Ammon's horn (tissue), 1 donor: ENCODE data around the gene MYMX.
A peak's percentile ranks its signal among the peaks of the same experiment; 100 is the strongest.
"Not testable (repeated sequence)": the region's sequence is repeated elsewhere in the genome, so short reads cannot be mapped to it uniquely, and the experiment has no call there.

Source experiments
- DNase-seq: peaks from one replicate; pipeline ENCODE4 v3.0.0-alpha.2; 2016; ENCODE audit warnings: low spot score

The MYMX gene

DNA sequence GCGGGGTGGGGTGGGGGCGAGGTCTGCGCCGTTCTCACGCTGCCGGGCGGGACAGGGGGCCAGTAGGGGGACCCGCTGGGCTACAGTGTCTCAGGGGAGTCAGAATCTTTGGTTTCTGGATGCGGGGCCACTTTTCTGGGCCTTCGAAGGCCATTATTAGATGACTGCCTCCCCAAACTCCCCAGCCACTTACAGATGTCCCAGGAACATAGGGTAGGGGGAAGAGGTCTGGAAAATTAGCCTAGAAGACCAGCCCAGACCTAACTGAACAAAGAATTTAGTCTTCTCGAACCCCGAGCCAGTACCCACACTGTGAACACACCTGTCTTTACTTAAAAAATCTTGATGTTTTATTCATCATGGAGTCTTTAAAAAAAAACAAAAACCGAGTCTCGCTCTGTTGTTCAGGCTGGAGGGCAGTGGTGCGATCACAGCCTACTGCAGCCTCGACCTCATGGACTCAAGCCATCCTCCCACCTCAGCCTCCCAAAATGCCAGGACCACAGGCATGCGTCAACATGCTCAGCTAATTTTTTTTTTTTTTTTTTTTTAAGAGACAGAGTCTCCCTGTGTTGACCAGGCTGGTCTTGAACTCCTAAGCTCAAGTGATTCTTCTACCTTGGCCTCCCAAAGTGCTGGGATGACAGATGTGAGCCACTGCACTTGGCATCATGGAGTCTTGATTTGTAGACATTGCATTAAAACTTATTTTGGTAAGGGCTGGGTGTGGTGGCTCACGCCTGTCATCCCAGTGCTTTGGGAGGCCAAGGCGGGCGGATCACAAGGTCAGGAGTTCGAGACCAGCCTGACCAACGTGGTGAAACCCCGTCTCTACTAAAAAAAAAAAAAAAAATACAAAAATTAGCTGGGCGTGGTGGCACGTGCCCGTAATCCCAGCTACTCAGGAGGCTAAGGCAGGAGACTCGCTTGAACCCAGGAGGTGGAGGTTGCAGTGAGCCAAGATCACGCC lies 3.4 kb downstream of the MYMX start:
- DNase-seq, result no peak

DNA sequence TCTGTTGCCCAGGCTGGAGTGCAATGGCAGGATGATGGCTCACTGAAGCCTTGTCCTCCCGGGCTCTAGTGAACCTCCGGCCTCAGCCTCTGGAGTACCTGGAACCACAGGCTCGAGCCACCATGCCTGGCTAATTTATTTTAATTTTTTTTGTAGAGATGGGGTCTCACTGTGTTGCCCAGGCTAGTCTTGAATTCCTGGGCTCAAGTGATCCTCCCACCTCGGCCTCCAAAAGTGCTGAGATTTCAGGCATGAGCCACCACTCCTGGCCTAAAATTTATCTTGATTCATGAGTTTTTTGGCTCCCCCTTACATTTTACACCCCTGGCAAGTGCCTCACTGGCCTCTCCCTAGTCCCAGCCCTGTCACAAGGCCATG lies 4.2 kb downstream of the MYMX start:
- DNase-seq, result no peak

DNA sequence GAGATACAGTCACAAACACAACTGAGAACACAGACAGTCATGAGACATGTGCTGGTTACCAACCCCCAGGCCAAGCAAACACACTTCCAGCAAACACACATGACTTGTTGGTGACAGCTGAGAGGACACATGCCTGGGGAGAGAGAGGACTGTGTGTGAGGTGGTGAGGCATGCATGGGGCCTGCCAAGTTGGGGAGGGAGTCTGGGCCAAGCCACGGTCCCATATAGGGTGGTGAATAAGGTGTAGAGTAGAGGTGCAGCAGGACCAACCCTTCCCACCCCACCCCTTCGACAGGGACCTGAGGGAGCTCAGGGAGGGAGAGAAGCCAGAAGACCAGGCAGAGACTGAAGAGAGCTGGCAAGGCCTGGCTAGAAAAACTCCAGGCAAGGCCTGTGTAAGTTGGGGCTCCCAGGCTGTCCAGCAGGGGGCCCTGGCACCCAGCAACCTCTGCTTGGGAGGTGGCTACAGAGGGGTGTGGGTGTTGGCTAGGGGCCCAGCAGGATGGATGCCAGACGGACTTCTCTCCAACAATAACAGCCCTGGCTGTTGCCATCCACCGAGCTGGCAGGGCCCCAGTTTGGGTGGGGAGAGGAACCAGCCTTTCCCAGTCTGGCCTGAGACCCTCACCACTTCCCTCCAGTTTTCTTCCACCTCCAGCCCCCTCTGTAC lies 4.7 kb downstream of the MYMX start:
- peak; percentile 83 for DNase-seq

DNA sequence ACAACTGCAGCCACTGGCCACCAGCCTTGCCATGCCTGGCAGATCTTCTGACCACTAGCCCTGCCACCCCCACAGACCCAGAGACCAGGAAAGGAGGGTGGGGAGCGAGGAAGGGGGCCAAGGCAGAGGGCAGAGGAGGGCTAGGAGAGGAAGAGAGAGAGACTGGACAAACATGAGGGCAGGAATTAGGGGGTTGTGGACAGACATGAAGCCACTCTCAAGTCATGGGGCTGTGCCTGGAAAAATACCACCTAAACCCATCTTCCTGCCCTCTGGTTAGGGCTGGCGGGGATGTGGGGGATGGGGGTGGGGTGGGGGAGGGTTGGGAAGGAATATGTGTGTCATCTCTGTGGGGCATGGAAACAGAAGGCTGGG lies 5.2 kb downstream of the MYMX start:
- DNase-seq, result no peak

DNA sequence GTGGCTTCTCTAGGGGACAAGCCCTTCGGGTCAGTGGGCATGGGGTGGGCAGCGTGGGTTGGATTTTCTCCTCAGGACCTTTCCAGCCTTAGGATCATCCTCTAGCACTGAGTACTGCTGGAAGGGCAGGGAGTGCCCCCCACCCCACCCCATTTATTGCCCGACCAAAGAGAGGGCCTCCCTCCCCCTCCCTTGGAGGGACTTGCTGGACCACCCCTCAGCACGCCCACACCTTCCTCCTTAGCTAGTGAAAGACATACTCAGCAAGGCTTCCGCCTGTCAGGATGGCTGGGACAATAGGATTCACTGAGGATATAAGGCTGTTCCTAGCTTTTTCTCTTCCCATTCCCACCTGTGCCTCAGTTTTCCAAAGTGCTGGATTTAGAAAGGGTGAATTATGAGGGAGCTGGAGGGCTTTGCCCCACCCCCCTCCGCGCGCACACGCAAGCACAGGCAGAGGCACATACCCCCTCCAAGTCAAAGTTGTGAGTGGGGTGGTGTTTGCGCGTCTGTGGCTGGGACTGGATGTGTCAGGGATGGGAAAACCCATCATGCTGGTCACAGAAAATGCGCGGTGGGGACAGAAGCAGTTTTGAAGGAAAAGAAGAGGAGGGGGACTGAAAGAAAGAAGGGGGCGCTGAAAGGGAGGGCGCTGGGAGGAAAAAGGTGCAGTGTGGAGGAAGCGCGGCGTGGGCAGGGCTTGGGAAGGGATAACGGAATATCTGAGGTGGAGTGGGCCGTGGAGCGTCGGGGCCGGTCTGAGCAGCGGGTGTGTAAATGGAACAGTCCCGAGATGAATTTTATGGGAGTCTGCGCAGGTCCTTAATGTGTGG lies 6.0 kb downstream of the MYMX start:
- DNase-seq, result no peak

DNA sequence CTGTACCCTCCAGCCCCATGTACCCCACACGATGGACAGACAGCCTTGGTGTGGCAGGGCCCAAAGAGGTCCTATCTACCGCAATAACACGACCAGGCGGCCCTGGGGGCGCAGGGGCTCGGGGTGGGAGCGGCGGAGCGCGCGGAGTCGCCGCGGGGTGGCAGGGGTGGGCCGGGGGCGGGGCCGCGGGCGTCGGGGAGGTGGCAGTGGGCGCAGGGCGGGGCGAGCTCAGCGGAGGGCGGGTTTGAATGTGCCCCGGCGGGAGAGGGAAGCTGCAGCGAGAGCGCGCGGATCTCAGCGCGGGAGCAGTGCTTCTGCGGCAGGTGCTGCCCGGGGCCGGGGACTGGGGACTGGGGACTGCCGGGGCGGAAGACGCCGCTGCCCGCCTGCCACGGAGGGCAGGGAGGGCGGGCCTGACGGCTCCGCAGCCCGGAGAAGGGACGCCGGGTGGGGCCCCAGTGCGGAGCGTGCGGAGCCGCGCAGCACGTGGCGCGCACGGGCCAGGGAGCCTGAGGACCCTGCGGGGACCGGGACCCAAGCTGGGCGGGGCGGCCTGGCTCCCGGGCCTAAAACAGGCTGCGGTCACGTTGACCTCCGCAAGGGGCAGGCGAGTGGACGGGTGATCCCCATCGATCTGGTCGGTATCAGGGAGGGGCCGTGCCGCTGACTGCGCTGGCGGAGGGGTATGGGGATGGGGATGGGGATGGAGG lies 6.7 kb downstream of the MYMX start, which contains the start of gene SLC29A1:
TSS of gene SLC29A1 (plus strand) at position 277 of the 710 bp plus-strand sequence. CDS start 3,719 bp downstream, outside the sequence.
- peak; percentile 80 for DNase-seq

- DNase-seq, result no peak
These were observed 7.6 kb downstream of the MYMX start for GRCh38 chr6:44224029-44224964.

DNA sequence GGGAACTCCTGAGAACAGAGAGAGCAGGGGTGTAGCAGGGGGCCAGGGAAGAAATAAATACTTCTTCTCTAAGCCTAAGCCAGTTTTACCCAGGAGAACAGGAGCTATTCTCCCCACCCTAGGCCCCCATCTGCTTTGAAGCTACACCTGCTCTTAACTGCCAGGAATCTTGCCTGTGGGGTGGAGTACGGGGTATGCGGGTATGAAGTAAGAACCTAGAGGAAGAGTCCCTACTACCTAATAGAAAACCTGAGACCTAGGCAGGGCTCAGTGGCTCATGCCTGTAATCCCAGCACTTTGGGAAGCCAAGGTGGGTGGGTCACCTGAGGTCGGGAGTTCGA lies 8.2 kb downstream of the MYMX start:
- DNase-seq, result no peak

GRCh38 chr6:44225579-44226325 lies 9.0 kb downstream of the MYMX start:
- no peak for DNase-seq

GRCh38 chr6:44226368-44227147 lies 9.8 kb downstream of the MYMX start:
- no peak for DNase-seq

DNA sequence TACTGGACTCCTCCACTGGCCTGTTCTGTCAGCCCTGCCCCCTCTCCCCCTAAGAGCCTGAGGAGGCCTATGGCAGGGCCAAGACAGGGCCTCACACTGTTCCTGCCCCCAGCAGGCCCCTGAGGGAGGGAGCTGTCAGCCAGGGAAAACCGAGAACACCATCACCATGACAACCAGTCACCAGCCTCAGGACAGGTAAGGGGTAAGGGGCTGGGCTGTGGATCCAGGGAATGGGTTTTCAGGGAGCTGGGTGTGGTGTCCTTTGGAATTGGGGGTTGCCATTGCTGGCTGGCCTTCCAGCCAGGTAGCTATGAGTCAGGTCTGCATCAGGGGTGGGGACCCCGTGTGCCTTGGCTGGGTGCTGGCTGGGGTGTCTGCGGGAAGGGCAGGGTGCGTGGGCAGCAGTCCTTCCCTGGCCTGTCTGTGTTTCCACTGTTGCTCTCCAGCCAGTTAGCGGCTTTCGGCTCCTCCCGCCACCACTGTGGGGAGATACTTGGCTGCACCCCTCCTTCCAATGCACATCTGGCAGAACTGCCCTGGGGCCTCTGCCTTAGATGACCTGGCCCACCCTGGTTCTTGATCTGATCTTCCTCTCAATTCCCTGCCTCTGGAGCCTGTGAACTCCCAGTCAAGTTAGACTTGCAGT lies 10.5 kb downstream of the MYMX start:
- no peak for DNase-seq

DNA sequence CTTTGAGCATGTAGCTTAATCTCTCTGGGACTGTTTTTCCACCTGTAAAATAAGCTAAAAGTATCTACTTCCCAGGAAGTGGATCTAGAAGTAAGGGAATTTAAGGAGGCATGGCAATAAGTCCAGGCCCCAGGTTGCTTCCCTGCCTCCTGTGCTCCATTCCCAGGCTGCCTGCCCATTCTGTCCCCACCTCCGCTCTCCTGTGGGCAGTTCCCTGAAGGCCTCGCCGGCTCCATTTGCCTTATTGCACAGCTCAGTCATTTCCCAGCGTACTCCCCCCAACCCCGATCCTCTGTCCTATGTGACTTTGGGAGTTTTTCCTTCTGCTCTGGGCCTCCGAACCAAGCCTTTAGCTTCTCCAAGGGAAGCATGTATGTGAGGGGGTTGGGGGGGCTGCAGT lies 11.3 kb downstream of the MYMX start:
- no peak for DNase-seq

DNA sequence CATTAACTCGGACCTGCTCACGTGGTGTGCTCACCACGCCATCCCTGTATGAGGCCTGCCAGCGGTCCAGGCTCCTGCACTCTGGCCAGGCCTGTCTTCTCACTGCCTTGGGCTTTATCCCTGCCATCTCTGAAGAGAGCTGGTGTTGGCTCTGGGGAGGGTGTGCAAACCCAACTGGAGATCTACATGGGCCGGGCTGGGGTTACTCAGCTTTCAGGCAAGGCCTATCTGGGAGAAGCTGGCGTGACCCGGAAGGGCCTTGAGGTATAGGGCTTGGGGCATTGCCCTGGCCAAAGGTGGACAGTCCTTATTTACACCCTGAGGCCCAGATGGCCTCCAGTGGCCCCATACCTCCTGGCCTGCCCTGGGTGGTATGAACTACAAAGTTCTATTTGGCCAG lies 11.7 kb downstream of the MYMX start:
- no peak for DNase-seq

GRCh38 chr6:44228836-44229235 lies 12.1 kb downstream of the MYMX start:
- DNase-seq, result no peak

DNA sequence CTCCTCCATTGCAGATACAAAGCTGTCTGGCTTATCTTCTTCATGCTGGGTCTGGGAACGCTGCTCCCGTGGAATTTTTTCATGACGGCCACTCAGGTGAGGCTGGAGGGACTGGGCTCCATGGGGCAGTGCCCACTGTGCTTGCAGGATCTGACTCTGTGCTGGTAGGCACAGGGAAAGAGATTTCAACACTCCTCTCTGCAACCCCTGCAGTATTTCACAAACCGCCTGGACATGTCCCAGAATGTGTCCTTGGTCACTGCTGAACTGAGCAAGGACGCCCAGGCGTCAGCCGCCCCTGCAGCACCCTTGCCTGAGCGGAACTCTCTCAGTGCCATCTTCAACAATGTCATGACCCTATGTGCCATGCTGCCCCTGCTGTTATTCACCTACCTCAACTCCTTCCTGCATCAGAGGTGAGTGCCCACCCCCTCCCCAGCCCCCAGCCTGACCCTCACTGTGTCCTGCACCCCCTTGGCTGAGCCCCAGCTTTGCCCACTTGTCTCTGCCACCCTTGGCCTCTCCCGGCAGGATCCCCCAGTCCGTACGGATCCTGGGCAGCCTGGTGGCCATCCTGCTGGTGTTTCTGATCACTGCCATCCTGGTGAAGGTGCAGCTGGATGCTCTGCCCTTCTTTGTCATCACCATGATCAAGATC lies 12.8 kb downstream of the MYMX start:
- DNase-seq, result no peak

- no peak for DNase-seq
These were observed 13.4 kb downstream of the MYMX start for GRCh38 chr6:44230034-44230675.

- DNase-seq, result not testable (repeated sequence)
These were observed 14.7 kb downstream of the MYMX start for GRCh38 chr6:44231426-44231825.
